PC-3 (cell line): ENCODE results near the gene POLR2M. TPM values are rescaled to one million over a fixed set of nuclear protein-coding genes. Genes with fewer than 3 reads are reported as not detected.

Source experiments
- ATAC-seq: fragments of 200-7000 bp; cut with Tn5 transposase; 2 replicates; pipeline ENCODE4 v1.9.1; 2020; ENCODE audit warnings: mild to moderate bottlenecking, moderate library complexity
- BruUV-seq: library from RNA; stranded (reverse); fragments of 400-500 nt; replicated peaks from 2 replicates; lab custom pipeline; 2021; lab: Mats Ljungman, UMichigan
- CTCF ChIA-PET: fragments of 300-600 bp; sonication (Branson Sonifier 250); formaldehyde crosslinking; loops from one replicate; lab custom pipeline; 2022; ENCODE audit warnings: antibody characterized with exemption; lab: Charles Lee
- POLR2A ChIA-PET: fragments of 300-600 bp; sonication (Branson Sonifier 250); formaldehyde crosslinking; loops from one replicate; lab custom pipeline; 2022; ENCODE audit warnings: antibody characterized with exemption; ENCODE audit not compliant: unreplicated experiment; lab: Charles Lee
- DNase-seq: peaks from one replicate; pipeline ENCODE4 v3.0.0-alpha.2; 2015
- H2AFZ ChIP-seq: fragments of 300-600 bp; sonication (generic); 2 replicates; pipeline ENCODE4 v1.6.0; 2016; ENCODE audit warnings: antibody characterized with exemption, low read length
- H3F3A ChIP-seq: fragments of 300-600 bp; sonication (generic); one replicate; pipeline ENCODE4 v1.6.0; 2017; ENCODE audit warnings: antibody characterized with exemption, low read length, control low read depth, mild to moderate bottlenecking; ENCODE audit not compliant: unreplicated experiment
- H3K27ac ChIP-seq: fragments of 300-600 bp; sonication (generic); 2 replicates; pipeline ENCODE4 v1.5.1; 2016; ENCODE audit warnings: mild to moderate bottlenecking, low read length
- H3K27me3 ChIP-seq: fragments of 300-600 bp; sonication (generic); 2 replicates; pipeline ENCODE4 v1.6.1; 2016; ENCODE audit warnings: low read length, mixed read lengths
- H3K36me3 ChIP-seq: fragments of 300-600 bp; sonication (generic); 2 replicates; pipeline ENCODE4 v1.6.1; 2016; ENCODE audit warnings: low read depth, mixed run types, low read length, mixed read lengths
- H3K4me1 ChIP-seq: fragments of 300-600 bp; sonication (generic); 2 replicates; pipeline ENCODE4 v1.5.1; 2016; ENCODE audit warnings: low read length; ENCODE audit not compliant: insufficient read depth
- H3K4me2 ChIP-seq: fragments of 300-600 bp; sonication (generic); 2 replicates; pipeline ENCODE4 v1.6.0; 2016; ENCODE audit warnings: low read length
- H3K4me3 ChIP-seq: fragments of 300-600 bp; sonication (generic); 2 replicates; pipeline ENCODE4 v1.5.1; 2016; ENCODE audit warnings: mild to moderate bottlenecking, low read length, mixed read lengths
- H3K79me2 ChIP-seq: fragments of 300-600 bp; sonication (generic); 2 replicates; pipeline ENCODE4 v1.6.1; 2017; ENCODE audit warnings: low read length, mixed read lengths
- H3K9ac ChIP-seq: fragments of 300-600 bp; sonication (generic); 2 replicates; pipeline ENCODE4 v1.6.0; 2016; ENCODE audit warnings: mild to moderate bottlenecking, low read length
- H3K9me2 ChIP-seq: fragments of 300-600 bp; sonication (generic); replicated peaks from 2 replicates; pipeline ENCODE4 v1.6.1; 2016; ENCODE audit warnings: mixed run types, low read length, mixed read lengths
- H3K9me3 ChIP-seq: fragments of 300-600 bp; sonication (generic); 2 replicates; pipeline ENCODE4 v1.6.1; 2016; ENCODE audit warnings: low read length, mixed read lengths
- H4K20me1 ChIP-seq: fragments of 300-600 bp; sonication (generic); 2 replicates; pipeline ENCODE4 v1.6.1; 2016; ENCODE audit warnings: low read length, mixed read lengths
- CTCF ChIP-seq: fragments of 300-600 bp; sonication (generic); conservative IDR thresholded peaks from 2 replicates; pipeline ENCODE4 v1.5.1; 2017; ENCODE audit warnings: antibody characterized with exemption, low read depth, mild to moderate bottlenecking, low read length
- EZH2 ChIP-seq: fragments of 300-600 bp; sonication (generic); IDR thresholded peaks from one replicate; pipeline ENCODE4 v1.6.1; 2017; ENCODE audit warnings: antibody characterized with exemption, mild to moderate bottlenecking, low read length; ENCODE audit not compliant: unreplicated experiment
- EZH2phosphoT487 ChIP-seq: fragments of 300-600 bp; sonication (generic); IDR thresholded peaks from 2 replicates; pipeline ENCODE4 v1.6.1; 2018; ENCODE audit warnings: mild to moderate bottlenecking, antibody characterized with exemption, low read length, borderline replicate concordance
- intact Hi-C: fragments of 100-400 bp; cut with micrococcal nuclease; formaldehyde crosslinking; loops from 2 replicates; pipeline ENCODE4 v1.9.0; 2023
- total RNA-seq: library from RNA; depleted of rRNA; stranded (reverse); fragments of >200 nt; gene quantifications from 2 replicates; pipeline ENCODE4 v1.2.3, GENCODE V29; 2014

The POLR2M gene
- total RNA-seq, 1 experiment from 2014 or later = 487 TPM

- H3K9me3 ChIP-seq = no peaks in the 10 kb centered on the region
- H3K4me2 ChIP-seq = no peak overlapping the region
- no TSS peak for BruUV-seq
- no peaks in the 10 kb centered on the region for H3K9me2 ChIP-seq
- DNase-seq (no peak), ATAC-seq (no peak)
- peaks cover 28% of the 10 kb centered on the region for H3K4me1 ChIP-seq
- TF ChIP-seq EZH2phosphoT487 = no peak
- no peak for TF ChIP-seq CTCF
- TF ChIP-seq EZH2 = no peak
- H2AFZ ChIP-seq = no peak overlapping the region
- H3K4me3 ChIP-seq = no peak overlapping the region
- ChIA-PET POLR2A (no interaction called here), CTCF (interaction anchor here (1.2 kb wide), 1 partner anchor 55 kb away, joined by 3 read pairs; no protein-coding TSS in a partner anchor)
- no peak overlapping the region for H3K9ac ChIP-seq
- H3K27ac ChIP-seq = no peak overlapping the region
- no peaks in the 10 kb centered on the region for H3K36me3 ChIP-seq
- intact Hi-C loops = no loop called here
- no peaks in the 10 kb centered on the region for H3F3A ChIP-seq
- no peaks in the 10 kb centered on the region for H4K20me1 ChIP-seq
- no peaks in the 10 kb centered on the region for H3K79me2 ChIP-seq
- no peaks in the 10 kb centered on the region for H3K27me3 ChIP-seq
These were observed 29.9 kb upstream of the POLR2M start for GRCh38 chr15:57676585-57676984.

- H3K27ac ChIP-seq = no peak overlapping the region
These were observed 29.3 kb upstream of the POLR2M start for GRCh38 chr15:57677204-57677603.

More at GRCh38 chr15:57677204-57677603, 29.3 kb upstream of the POLR2M start:
- no peak for DNase-seq
- H4K20me1 ChIP-seq = no peaks in the 10 kb centered on the region
- H3K27me3 ChIP-seq = no peaks in the 10 kb centered on the region
- H3K4me3 ChIP-seq = no peak overlapping the region
- ATAC-seq = no peak
- H3K4me1 ChIP-seq = peaks cover 28% of the 10 kb centered on the region
- POLR2A ChIA-PET = no interaction called here
- no peak overlapping the region for H3K4me2 ChIP-seq
- BruUV-seq = no TSS peak
- TF ChIP-seq CTCF = no peak
- TF ChIP-seq EZH2phosphoT487 = no peak
- H3K9me3 ChIP-seq = no peaks in the 10 kb centered on the region
- intact Hi-C loops = no loop called here
- H3K9ac ChIP-seq = no peak overlapping the region
- H3K79me2 ChIP-seq = no peaks in the 10 kb centered on the region
- H3F3A ChIP-seq = no peaks in the 10 kb centered on the region
- H3K9me2 ChIP-seq = no peaks in the 10 kb centered on the region
- no peaks in the 10 kb centered on the region for H3K36me3 ChIP-seq
- H2AFZ ChIP-seq = no peak overlapping the region
- CTCF ChIA-PET = interaction anchor here (1.2 kb wide), 1 partner anchor 55 kb away, joined by 3 read pairs; no protein-coding TSS in a partner anchor
